AG20443 (cell line): Measurements from ENCODE around the gene COX6A2.
"Not testable (repeated sequence)": the region's sequence is repeated elsewhere in the genome, so short reads cannot be mapped to it uniquely, and the experiment has no call there.

Experiments used
- DNase-seq: peaks from one replicate; pipeline ENCODE4 v3.0.0; 2012; ENCODE audit warnings: low spot score, mixed read lengths

The COX6A2 gene

GRCh38 chr16:31461921-31462804 is 34.0 kb upstream of the COX6A2 start:
- DNase-seq = no peak

- no peak for DNase-seq
Measured at GRCh38 chr16:31461201-31461920, 33.2 kb upstream of the COX6A2 start.

GRCh38 chr16:31460582-31461002 is 32.4 kb upstream of the COX6A2 start:
- no peak for DNase-seq

GRCh38 chr16:31459687-31460581 is 31.8 kb upstream of the COX6A2 start:
- DNase-seq = peak; percentile 97

- peak; percentile 91 for DNase-seq
Measured at GRCh38 chr16:31458844-31459686, 30.9 kb upstream of the COX6A2 start, which contains the start of gene ARMC5. Gene ARMC5, plus strand, starts transcription at chr16:31459501. Its CDS starts 24 bp downstream, at chr16:31459525.

GRCh38 chr16:31458073-31458843 is 30.1 kb upstream of the COX6A2 start:
- no peak for DNase-seq

GRCh38 chr16:31456988-31457360 is 28.8 kb upstream of the COX6A2 start:
- no peak for DNase-seq

- DNase-seq = no peak
Measured at GRCh38 chr16:31455601-31456314, 27.6 kb upstream of the COX6A2 start.

GRCh38 chr16:31453255-31454204 is 25.4 kb upstream of the COX6A2 start:
- DNase-seq = no peak

- DNase-seq = peak; percentile 73
Measured at GRCh38 chr16:31452631-31453106, 24.5 kb upstream of the COX6A2 start.

GRCh38 chr16:31451681-31452351 is 23.7 kb upstream of the COX6A2 start:
- DNase-seq = peak; percentile 78

- DNase-seq = no peak
Measured at GRCh38 chr16:31451201-31451600, 23.0 kb upstream of the COX6A2 start.

GRCh38 chr16:31445931-31446330 is 17.8 kb upstream of the COX6A2 start:
- DNase-seq = not testable (repeated sequence)

GRCh38 chr16:31441956-31442355 is 13.8 kb upstream of the COX6A2 start:
- no peak for DNase-seq

- DNase-seq = no peak
Measured at GRCh38 chr16:31440516-31441184, 12.5 kb upstream of the COX6A2 start.

- no peak for DNase-seq
Measured at GRCh38 chr16:31439519-31439918, 11.4 kb upstream of the COX6A2 start.

- DNase-seq = not testable (repeated sequence)
Measured at GRCh38 chr16:31439023-31439422, 10.9 kb upstream of the COX6A2 start.
